GM23338 (cell line): ENCODE measurements around the gene RPUSD1. TPM values are rescaled to one million over a fixed set of nuclear protein-coding genes. Genes with fewer than 3 reads are reported as not detected.
"Not testable (repeated sequence)": the region's sequence is repeated elsewhere in the genome, so short reads cannot be mapped to it uniquely, and the experiment has no call there.

Source experiments
- ATAC-seq: fragments of 200-7000 bp; cut with Tn5 transposase; 3 replicates; pipeline ENCODE4 v1.9.1; 2020
- DNase-seq: peaks from one replicate; pipeline ENCODE4 v3.0.0-alpha.2; 2015; ENCODE audit warnings: low spot score
- H2AFZ ChIP-seq: fragments of 200-600 bp; sonication (generic); 2 replicates; pipeline ENCODE4 v1.8.0; 2016; ENCODE audit warnings: antibody characterized with exemption, mild to moderate bottlenecking, moderate library complexity
- H3F3A ChIP-seq: fragments of 200-600 bp; sonication (generic); replicated peaks from 2 replicates; pipeline ENCODE4 v1.8.0; 2017; ENCODE audit warnings: antibody characterized with exemption, mixed run types, low read depth
- H3K27ac ChIP-seq: fragments of 200-600 bp; sonication (generic); 2 replicates; pipeline ENCODE4 v1.6.1; 2016; ENCODE audit warnings: low read depth
- H3K27me3 ChIP-seq: fragments of 200-600 bp; sonication (generic); 2 replicates; pipeline ENCODE4 v1.8.0; 2016; ENCODE audit warnings: mild to moderate bottlenecking, mixed run types, moderate library complexity; ENCODE audit not compliant: insufficient read depth
- H3K36me3 ChIP-seq: fragments of 200-600 bp; sonication (generic); 2 replicates; pipeline ENCODE4 v1.8.0; 2016; ENCODE audit warnings: mild to moderate bottlenecking; ENCODE audit not compliant: insufficient read depth
- H3K4me1 ChIP-seq: fragments of 200-600 bp; sonication (generic); 2 replicates; pipeline ENCODE4 v1.8.0; 2016; ENCODE audit warnings: mild to moderate bottlenecking, moderate library complexity; ENCODE audit not compliant: insufficient read depth
- H3K4me2 ChIP-seq: fragments of 200-600 bp; sonication (generic); 2 replicates; pipeline ENCODE4 v1.7.1; 2017; ENCODE audit warnings: mixed run types
- H3K4me3 ChIP-seq: fragments of 200-600 bp; sonication (generic); 2 replicates; pipeline ENCODE4 v1.6.1; 2016; ENCODE audit warnings: mixed run types
- H3K79me2 ChIP-seq: fragments of 200-600 bp; sonication (generic); replicated peaks from 2 replicates; pipeline ENCODE4 v1.8.0; 2017; ENCODE audit warnings: mild to moderate bottlenecking; ENCODE audit not compliant: insufficient read depth
- H3K9me2 ChIP-seq: fragments of 200-600 bp; sonication (generic); 2 replicates; pipeline ENCODE4 v1.8.0; 2017; ENCODE audit not compliant: insufficient read depth
- H4K20me1 ChIP-seq: fragments of 200-600 bp; sonication (generic); replicated peaks from 2 replicates; pipeline ENCODE4 v1.8.0; 2017; ENCODE audit warnings: mild to moderate bottlenecking; ENCODE audit not compliant: insufficient read depth
- H3K27ac Mint-ChIP-seq: 2 replicates; pipeline ENCODE4 v1.8.0; 2020; ENCODE audit warnings: inconsistent platforms, mild to moderate bottlenecking, moderate library complexity, mixed read lengths
- H3K27me3 Mint-ChIP-seq: 3 replicates; pipeline ENCODE4 v1.8.0; 2022; ENCODE audit warnings: low read depth, mild to moderate bottlenecking, moderate library complexity, mixed read lengths, inconsistent platforms; ENCODE audit not compliant: insufficient read depth, poor library complexity
- H3K36me3 Mint-ChIP-seq: 3 replicates; pipeline ENCODE4 v1.8.0; 2021; ENCODE audit warnings: low read depth, mild to moderate bottlenecking, inconsistent platforms, moderate library complexity, mixed read lengths
- H3K4me1 Mint-ChIP-seq: 3 replicates; pipeline ENCODE4 v1.8.0; 2020; ENCODE audit warnings: mild to moderate bottlenecking, inconsistent platforms, mixed read lengths
- H3K4me3 Mint-ChIP-seq: 3 replicates; pipeline ENCODE4 v1.8.0; 2021; ENCODE audit warnings: moderate library complexity, mild to moderate bottlenecking, inconsistent platforms, mixed read lengths
- H3K9me3 Mint-ChIP-seq: 3 replicates; pipeline ENCODE4 v1.8.0; 2020; ENCODE audit warnings: moderate library complexity, mild to moderate bottlenecking, inconsistent platforms, mixed read lengths
- EZH2phosphoT487 ChIP-seq: fragments of 200-600 bp; sonication (generic); IDR thresholded peaks from one replicate; pipeline ENCODE4 v1.8.1; 2018; ENCODE audit warnings: antibody characterized with exemption; ENCODE audit not compliant: unreplicated experiment
- JUNB ChIP-seq: IDR thresholded peaks from one replicate; pipeline ENCODE4 v1.6.1; 2016; ENCODE audit warnings: antibody characterized with exemption; ENCODE audit not compliant: unreplicated experiment
- NANOG ChIP-seq: IDR thresholded peaks from 2 replicates; pipeline ENCODE4 v1.6.1; 2016; ENCODE audit warnings: antibody characterized with exemption, borderline replicate concordance
- polyA plus RNA-seq: library from polyadenylated mRNA; unstranded; fragments of >200 nt; fragmentation: Nextera tagmentation; extraction: Ambion mirVana; gene quantifications from 2 replicates; pipeline ENCODE4 v1.2.1, GENCODE V29; 2016
- total RNA-seq: library from RNA; depleted of rRNA; stranded (reverse); fragments of >200 nt; shearing (Covaris generic); gene quantifications from 2 replicates; pipeline ENCODE4 v1.2.3, GENCODE V29; 2014
- TF ChIP-seq, protein P1 (sequence below): fragments of 250-450 bp; sonication (Bioruptor Pico); IDR thresholded peaks from 2 replicates; pipeline ENCODE4 v1.5.0; 2020; ENCODE audit warnings: mild to moderate bottlenecking, moderate library complexity
- TF ChIP-seq, protein P2 (sequence below): IDR thresholded peaks from 2 replicates; pipeline ENCODE4 v1.6.1; 2016; ENCODE audit warnings: antibody characterized with exemption

The RPUSD1 gene
- total and polyA plus RNA-seq, 2 experiments from 2014 or later, result 19.1 to 79.5 TPM

DNA sequence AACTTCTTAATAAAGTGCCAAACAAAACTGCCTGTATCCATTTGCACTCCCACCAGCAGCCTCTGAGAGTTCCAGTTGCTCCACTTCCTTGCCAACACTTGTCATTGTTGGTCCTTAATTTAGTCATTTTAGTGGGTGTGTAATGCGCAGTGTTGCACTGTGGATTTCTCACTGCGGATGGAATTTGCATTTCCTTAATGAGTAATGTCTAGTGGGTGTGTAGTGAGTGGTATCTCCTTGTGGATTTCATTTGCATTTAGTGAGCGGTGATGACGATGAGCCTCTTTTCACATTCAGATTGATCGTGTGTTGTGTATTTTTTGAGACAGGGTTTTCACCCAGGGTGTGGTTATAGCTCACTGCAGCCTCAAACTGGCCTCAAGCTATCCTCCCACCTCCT is 31.8 kb downstream of the RPUSD1 start (continued):
- TF ChIP-seq, protein P1, sequence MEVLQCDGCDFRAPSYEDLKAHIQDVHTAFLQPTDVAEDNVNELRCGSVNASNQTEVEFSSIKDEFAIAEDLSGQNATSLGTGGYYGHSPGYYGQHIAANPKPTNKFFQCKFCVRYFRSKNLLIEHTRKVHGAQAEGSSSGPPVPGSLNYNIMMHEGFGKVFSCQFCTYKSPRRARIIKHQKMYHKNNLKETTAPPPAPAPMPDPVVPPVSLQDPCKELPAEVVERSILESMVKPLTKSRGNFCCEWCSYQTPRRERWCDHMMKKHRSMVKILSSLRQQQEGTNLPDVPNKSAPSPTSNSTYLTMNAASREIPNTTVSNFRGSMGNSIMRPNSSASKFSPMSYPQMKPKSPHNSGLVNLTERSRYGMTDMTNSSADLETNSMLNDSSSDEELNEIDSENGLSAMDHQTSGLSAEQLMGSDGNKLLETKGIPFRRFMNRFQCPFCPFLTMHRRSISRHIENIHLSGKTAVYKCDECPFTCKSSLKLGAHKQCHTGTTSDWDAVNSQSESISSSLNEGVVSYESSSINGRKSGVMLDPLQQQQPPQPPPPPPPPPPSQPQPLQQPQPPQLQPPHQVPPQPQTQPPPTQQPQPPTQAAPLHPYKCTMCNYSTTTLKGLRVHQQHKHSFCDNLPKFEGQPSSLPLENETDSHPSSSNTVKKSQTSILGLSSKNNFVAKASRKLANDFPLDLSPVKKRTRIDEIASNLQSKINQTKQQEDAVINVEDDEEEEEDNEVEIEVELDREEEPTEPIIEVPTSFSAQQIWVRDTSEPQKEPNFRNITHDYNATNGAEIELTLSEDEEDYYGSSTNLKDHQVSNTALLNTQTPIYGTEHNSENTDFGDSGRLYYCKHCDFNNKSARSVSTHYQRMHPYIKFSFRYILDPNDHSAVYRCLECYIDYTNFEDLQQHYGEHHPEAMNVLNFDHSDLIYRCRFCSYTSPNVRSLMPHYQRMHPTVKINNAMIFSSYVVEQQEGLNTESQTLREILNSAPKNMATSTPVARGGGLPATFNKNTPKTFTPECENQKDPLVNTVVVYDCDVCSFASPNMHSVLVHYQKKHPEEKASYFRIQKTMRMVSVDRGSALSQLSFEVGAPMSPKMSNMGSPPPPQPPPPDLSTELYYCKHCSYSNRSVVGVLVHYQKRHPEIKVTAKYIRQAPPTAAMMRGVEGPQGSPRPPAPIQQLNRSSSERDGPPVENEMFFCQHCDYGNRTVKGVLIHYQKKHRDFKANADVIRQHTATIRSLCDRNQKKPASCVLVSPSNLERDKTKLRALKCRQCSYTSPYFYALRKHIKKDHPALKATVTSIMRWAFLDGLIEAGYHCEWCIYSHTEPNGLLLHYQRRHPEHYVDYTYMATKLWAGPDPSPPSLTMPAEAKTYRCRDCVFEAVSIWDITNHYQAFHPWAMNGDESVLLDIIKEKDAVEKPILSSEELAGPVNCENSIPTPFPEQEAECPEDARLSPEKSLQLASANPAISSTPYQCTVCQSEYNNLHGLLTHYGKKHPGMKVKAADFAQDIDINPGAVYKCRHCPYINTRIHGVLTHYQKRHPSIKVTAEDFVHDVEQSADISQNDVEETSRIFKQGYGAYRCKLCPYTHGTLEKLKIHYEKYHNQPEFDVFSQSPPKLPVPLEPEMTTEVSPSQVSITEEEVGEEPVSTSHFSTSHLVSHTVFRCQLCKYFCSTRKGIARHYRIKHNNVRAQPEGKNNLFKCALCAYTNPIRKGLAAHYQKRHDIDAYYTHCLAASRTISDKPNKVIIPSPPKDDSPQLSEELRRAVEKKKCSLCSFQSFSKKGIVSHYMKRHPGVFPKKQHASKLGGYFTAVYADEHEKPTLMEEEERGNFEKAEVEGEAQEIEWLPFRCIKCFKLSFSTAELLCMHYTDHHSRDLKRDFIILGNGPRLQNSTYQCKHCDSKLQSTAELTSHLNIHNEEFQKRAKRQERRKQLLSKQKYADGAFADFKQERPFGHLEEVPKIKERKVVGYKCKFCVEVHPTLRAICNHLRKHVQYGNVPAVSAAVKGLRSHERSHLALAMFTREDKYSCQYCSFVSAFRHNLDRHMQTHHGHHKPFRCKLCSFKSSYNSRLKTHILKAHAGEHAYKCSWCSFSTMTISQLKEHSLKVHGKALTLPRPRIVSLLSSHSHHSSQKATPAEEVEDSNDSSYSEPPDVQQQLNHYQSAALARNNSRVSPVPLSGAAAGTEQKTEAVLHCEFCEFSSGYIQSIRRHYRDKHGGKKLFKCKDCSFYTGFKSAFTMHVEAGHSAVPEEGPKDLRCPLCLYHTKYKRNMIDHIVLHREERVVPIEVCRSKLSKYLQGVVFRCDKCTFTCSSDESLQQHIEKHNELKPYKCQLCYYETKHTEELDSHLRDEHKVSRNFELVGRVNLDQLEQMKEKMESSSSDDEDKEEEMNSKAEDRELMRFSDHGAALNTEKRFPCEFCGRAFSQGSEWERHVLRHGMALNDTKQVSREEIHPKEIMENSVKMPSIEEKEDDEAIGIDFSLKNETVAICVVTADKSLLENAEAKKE (CRISPR knock-in tag), result no peak
- no peak for TF ChIP-seq NANOG

DNA sequence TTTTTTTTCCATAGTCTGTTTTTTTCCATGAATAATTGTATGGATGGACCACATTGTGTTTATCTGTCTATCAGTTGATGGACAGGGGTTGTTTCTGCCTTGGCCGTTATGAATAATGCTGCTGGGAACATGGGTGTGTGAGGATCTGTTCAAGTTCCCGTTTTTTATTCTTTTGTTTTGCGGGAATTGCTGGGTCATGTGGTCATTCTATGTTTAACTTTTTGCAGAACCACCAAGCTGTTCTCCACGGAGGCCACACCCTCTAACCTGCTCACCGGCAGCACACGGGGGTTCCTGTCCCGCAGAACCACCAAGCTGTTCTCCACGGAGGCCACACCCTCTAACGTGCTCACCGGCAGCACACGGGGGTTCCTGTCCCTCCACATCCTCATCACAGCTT is 33.5 kb downstream of the RPUSD1 start:
- H3F3A ChIP-seq, result 0 out of 2 replicates have a peak, but pooled peaks cover 5% of the 10 kb centered on the region
- H3K4me1 ChIP-seq, result peaks cover 5% of the 10 kb centered on the region
- Mint-ChIP-seq H3K4me3 (no peak overlapping the region), H3K27me3 (peaks cover 14% of the 10 kb centered on the region), H3K27ac (no peak overlapping the region), H3K4me1 (peaks cover 21% of the 10 kb centered on the region), H3K9me3 (no peaks in the 10 kb centered on the region; the same call in 2 of the 3 replicates), H3K36me3 (no peaks in the 10 kb centered on the region)
- no peak overlapping the region for H2AFZ ChIP-seq
- ATAC-seq (no peak), DNase-seq (no peak)
- H3K9me2 ChIP-seq, result no peaks in the 10 kb centered on the region
- no peak overlapping the region for H3K27ac ChIP-seq
- H3K27me3 ChIP-seq, result no peaks in the 10 kb centered on the region
- TF ChIP-seq, protein P2, sequence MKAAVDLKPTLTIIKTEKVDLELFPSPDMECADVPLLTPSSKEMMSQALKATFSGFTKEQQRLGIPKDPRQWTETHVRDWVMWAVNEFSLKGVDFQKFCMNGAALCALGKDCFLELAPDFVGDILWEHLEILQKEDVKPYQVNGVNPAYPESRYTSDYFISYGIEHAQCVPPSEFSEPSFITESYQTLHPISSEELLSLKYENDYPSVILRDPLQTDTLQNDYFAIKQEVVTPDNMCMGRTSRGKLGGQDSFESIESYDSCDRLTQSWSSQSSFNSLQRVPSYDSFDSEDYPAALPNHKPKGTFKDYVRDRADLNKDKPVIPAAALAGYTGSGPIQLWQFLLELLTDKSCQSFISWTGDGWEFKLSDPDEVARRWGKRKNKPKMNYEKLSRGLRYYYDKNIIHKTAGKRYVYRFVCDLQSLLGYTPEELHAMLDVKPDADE, result no peak
- no peak for TF ChIP-seq EZH2phosphoT487
- no peak for TF ChIP-seq JUNB
- H3K36me3 ChIP-seq, result no peaks in the 10 kb centered on the region
- no peaks in the 10 kb centered on the region for H4K20me1 ChIP-seq
- no peak overlapping the region for H3K4me3 ChIP-seq
- H3K4me2 ChIP-seq, result no peak overlapping the region
- H3K79me2 ChIP-seq, result no peaks in the 10 kb centered on the region

DNA sequence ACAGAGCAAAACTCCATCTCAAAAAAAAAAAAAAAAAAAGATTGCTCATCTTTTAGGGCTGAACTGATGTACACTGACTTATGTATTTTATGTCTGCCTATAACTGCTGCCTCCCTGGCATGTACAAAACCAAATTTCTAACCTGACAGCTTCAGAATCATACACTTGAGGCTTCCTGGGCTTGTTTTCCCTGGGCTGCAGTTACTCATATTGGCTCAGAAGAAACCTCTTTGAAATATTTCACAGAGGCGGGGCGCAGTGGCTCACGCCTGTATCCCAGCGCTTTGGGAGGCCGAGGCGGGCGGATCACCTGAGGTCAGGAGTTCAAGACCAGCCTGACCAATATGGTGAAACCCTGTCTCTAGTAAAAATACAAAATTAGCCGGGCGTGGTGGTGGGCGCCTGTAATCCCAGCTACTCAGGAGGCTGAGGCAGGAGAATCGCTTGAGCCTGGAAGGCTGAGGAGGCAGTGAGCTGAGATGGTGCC is 34.0 kb downstream of the RPUSD1 start:
- H3K27me3 Mint-ChIP-seq, result peaks cover 14% of the 10 kb centered on the region
- peaks cover 21% of the 10 kb centered on the region for H3K4me1 Mint-ChIP-seq
- not testable (repeated sequence) for H3K27ac Mint-ChIP-seq, H3K4me3 Mint-ChIP-seq, H4K20me1 ChIP-seq, ATAC-seq, H3K36me3 ChIP-seq, H3K27me3 ChIP-seq, H3K4me2 ChIP-seq, H3F3A ChIP-seq, H3K36me3 Mint-ChIP-seq, H2AFZ ChIP-seq, H3K4me1 ChIP-seq, H3K27ac ChIP-seq, H3K4me3 ChIP-seq, H3K9me2 ChIP-seq, H3K79me2 ChIP-seq, H3K9me3 Mint-ChIP-seq, DNase-seq
